Posterior cingulate gyrus (tissue), 11 donors: ENCODE measurements around the gene PLP1.
A peak's percentile ranks its signal among the peaks of the same experiment; 100 is the strongest.
"Not testable (repeated sequence)": the region's sequence is repeated elsewhere in the genome, so short reads cannot be mapped to it uniquely, and the experiment has no call there.

Experiments used
- DNase-seq, 10 donors: peaks; one replicate each; pipeline versions ENCODE4 v3.0.0 to v3.0.0-alpha.2; 2020 to 2021; ENCODE audit warnings: mixed read lengths in 3 of 10
- intact Hi-C: fragments of 100-400 bp; cut with DNase I; formaldehyde crosslinking; loops from one replicate; pipeline ENCODE4 v1.15.1; 2023

PLP1 gene, protein sequence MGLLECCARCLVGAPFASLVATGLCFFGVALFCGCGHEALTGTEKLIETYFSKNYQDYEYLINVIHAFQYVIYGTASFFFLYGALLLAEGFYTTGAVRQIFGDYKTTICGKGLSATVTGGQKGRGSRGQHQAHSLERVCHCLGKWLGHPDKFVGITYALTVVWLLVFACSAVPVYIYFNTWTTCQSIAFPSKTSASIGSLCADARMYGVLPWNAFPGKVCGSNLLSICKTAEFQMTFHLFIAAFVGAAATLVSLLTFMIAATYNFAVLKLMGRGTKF

DNA sequence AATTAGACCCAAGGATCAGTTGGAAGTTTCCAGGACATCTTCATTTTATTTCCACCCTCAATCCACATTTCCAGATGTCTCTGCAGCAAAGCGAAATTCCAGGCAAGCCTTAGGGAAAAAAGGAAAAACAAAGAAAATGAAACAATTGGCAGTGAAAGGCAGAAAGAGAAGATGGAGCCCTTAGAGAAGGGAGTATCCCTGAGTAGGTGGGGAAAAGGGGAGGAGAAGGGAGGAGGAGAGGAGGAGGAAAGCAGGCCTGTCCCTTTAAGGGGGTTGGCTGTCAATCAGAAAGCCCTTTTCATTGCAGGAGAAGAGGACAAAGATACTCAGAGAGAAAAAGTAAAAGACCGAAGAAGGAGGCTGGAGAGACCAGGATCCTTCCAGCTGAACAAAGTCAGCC lies at the start of gene PLP1:
Gene PLP1 (plus strand): TSS at position 295 of the 400 bp plus-strand sequence. CDS start 156 bp downstream, outside the sequence.
- intact Hi-C loops = no loop called here
- DNase-seq = no peak

DNA sequence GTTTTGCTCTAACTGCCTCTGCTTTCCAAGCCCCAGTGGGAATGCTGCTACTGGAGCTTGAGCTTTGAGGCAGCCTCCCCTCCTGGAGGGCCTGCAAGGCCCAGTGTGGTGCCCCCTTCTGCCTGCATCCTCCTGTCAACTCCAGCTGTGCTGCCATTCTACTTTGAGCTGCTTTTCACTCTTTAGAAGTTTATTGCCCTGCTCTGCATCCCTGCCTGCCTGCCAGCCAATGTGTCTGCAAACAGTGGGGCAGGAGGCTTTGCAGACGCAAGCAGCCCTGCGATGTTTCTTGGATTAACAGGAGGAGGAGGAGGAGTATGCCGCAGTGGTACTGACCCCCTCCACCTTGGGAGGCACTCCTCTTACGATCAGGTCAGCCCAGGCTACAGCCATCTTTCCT lies 49.5 kb upstream of the PLP1 start:
- no peak for DNase-seq
- intact Hi-C loops = no loop called here

DNA sequence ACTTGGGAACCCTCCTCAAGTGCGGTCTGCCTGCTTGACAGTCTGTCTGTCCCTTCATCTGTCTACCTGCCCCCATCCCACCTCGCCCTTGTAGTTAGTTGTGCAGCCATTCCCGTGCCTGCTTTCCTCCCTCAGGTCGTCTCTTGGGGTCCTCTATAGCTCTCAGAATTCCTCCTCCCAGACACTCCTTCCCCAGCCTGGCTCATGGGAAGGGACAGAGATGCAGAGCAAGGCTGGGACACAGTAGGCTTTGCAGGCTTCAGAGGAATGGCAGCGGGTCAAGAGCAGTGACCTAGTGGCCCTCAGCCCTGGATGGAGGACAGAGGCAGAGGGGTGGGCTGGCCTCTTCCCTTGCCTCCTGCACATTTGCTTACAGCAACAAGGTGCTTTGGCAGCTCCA lies 47.6 kb upstream of the PLP1 start:
- intact Hi-C loops = no loop called here
- DNase-seq = no peak

DNA sequence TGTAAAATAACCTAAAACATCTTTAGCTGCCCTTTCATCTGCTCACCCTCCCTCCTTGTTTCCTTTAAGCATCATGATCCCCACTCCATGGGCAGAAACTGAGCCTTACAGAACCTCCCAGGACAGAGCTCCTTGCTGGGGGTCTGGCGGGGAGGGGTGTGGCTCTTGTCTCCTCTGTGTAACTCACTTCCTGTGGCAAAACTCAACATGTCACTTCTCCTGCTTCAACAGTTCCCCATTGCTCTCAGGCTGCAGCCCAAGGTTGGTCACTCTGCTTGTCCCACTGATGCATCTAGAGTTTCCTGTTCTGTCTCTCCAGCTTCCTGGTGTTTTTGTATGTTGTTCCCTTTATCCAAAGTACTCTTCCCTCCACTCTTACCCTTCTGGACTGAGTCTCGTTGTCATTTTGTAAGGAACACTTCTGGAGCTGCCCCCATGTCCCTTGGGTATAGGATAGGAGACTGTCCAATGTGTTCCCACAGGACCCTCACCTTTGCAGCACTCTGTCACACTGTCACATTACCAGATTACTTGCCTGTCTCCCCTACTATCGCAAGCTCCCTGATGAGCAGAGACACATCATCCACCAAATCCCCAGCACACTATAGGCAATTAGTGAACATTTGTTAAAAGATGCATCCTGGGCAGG lies 46.4 kb upstream of the PLP1 start:
- intact Hi-C loops = no loop called here
- DNase-seq = no peak

DNA sequence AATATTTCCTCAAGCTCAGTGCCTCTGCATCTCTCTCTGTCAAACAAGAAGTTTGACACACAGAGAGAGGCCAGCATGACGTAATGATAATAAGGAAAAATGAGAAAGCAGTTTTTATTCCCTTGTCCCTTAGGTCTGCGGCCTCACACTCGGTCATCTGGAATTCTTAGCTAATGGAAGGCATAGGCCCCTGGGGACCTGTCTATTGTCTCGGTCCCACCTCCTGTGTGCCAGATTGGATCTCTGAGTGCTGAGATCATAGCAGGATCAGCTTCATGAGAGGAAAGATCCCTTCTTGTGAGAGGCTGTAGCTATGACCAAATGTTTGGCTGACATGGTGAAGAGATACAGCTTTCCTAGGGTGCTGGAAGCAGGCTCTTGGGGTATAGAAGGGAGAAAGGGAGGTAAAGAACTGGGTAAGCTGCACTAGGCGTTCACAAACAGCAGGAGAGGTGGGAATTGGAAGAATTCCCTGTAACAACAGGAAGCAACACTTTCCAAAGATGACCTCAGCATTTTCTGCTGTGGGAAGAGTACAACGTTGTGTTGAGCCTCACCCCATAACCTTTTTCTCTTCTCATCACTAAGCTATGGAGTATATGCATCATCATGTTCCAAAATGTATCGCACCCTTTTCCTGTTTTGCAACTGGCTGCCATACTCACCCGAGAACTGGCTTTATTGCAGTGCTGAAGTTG lies 45.7 kb upstream of the PLP1 start:
- intact Hi-C loops = no loop called here
- DNase-seq = no peak

DNA sequence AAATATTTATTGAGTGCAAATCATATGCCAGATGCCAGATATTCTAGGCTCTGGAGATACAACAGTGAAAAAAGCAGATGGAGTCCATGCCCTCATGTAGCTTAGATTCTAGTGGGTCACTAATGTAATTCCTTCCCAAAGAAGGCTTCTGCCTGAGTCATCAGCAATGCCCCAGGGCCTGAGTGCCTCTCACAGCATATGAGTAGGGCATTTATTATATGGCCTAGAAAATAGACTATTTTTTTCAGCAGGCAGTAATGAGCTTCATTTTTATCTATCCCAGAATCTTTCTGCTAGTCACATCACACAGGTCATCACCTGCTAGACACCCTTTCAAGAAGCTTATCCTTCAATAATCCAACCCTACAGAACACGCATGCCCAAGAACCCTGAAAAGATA lies 43.6 kb upstream of the PLP1 start:
- no peak for DNase-seq
- intact Hi-C loops = no loop called here

DNA sequence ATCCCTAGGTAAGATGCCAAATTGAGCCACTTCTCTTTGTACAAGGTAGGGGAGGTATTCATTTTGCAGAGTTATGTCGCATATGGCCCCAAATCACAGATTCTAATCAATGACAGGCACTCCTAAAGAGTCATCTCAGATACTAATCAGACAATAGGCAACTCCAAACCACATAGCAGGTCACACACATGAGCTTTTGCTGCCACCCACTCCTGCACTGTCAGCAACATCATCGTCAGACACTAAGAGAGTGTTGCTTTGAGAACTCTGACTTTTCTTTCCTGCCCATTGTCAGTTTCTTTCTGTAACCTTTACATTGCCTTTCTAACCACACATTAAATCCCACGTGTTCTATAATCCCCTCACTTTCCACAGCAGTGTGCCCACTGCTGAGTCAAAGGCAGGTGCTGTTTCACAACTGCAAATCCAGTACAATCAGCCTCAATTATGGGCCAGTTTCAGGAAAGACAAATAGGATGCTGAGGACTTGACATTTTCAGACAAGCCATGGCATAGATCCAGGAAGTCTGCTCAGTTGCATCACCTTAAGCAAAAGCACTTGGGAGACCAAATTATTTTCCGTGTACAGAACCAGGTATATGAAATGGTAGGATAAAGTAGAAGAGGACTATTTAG lies 42.4 kb upstream of the PLP1 start:
- intact Hi-C loops = no loop called here
- DNase-seq = no peak

DNA sequence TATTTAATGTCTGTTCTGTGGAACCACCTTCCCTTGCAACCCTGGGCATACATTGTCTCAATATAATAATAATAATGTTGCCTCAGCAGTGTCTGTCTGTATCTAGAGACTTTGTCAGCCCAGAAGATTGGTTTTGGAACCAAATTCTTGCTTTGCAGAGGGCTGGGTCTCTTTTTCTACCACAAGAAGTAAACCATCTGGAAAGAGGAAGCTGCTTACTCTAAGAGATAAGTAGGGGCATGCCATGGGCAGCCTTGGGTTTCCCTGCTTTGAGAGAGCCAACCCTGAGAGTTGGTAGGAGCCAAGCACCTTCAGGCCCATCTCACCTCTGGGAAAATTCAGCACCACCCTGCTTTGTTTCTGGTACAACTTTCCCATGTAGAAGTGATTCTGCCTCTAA lies 38.9 kb upstream of the PLP1 start:
- no peak for DNase-seq
- intact Hi-C loops = no loop called here

DNA sequence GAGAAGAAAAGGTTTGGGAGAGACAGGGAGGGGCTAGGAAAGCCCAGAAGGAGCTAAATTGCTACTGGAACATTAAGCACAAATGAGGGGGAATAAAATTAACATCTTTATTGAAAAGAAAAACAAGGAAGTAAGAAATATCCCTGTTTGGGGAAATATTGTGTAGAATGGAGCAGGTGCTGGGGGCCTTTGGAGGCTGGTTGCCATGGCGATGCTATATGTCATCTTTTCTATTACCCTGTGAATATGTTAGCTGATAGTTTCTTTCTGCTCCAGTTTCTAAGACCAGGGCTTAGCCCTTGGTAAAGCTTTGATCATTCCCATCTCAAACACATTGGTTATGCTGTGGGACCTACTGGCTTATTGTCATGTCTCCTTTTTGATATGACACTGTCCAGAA lies 37.2 kb upstream of the PLP1 start:
- DNase-seq = no peak
- intact Hi-C loops = no loop called here

DNA sequence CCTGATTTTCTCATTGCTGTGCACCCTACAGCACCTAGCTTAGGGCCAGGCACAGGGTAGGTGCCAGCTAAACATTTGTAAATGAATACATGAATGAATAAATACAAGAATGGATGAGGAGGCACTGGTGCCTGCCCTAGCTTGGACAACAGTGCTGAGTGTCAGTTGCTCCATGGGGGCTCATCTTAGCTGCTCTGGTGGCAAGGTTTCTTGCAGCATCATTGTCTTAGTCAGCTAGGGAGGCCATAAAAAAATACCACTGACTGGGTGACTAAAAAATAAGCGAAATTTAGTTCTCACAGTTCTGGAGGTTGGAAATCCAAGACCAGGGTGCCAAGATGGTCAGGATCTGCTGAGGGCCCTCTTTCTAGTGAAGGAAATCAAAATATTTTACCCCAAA lies 34.8 kb upstream of the PLP1 start:
- DNase-seq = no peak
- intact Hi-C loops = no loop called here

DNA sequence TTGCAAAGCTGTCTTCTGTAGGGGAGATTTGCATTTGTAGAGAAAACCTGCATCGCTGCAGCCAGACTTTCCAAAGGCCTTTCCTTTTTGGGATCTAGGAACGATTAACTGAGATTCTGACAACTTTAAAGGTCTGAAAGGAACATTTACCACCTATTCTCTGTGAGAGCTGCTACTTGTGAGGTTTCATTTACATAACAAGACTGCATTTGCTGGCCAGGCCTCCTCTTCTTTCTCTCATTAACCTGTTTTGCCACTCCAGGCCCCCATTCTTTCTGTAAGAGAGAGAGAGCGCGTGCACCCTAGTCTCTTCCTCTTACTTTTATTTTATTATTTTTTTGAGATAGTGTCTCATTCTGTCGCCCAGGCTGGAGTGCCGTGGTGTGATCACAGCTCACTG lies 34.3 kb upstream of the PLP1 start:
- intact Hi-C loops = no loop called here
- no peak for DNase-seq

DNA sequence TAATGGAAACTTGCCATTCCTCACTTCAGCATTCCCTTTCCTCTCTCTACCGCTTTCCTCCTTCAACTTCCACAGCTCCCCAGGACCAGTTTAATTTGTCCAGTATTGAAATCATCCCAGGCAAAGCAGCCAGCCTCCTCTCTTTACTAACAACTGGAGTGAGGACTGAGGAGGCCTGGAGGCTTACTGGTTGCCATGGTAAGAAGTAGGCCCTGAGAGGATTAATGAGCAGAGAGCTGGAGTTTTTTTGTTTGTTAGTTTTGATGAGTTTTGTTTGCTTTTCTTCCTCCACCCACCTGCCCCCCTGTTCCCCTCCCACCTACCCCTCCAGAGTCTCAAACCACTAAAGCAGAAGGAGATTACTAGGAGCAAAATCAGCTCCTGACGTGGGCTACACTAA lies 29.5 kb upstream of the PLP1 start:
- DNase-seq = no peak
- intact Hi-C loops = no loop called here

DNA sequence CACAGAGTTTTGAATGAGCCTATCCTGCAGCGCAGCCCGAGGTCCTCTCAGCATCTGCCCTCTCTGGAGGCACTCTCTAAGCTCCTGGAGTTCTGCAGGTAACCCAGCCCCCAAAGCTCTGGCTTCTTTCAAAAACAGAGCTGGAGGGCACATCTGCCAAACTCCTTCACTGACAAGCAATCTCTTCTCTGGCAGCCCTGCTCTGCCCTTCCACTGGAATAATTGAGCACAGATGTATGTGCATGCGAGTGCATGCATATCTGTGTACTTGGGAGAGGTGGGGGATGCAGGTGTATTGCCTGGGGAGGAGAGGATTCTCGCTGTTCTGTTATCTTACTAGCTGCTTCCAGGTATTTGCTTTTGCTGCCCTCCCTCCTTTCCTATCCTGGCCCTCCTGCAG lies 22.2 kb upstream of the PLP1 start:
- intact Hi-C loops = no loop called here
- DNase-seq = no peak

DNA sequence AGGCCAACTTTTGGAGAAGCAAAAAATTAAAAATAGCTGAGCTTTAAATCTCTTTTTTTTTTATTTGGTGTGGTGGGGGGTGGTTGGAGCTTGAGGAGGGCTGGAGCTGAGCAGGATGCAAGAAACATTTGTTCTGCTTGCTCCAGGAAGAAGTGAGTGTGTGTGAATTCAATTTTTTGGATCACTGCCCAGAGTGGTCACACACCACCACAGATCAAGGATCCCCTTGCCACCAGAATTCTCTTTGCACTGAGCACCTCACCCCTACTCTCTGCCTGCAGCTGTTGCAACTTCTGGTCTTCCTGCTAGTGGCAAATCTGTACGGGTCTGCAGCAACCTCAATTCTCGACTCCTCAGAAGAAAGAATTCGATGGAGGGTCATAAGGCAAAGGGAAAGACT lies 19.9 kb upstream of the PLP1 start:
- intact Hi-C loops = no loop called here
- no peak for DNase-seq

DNA sequence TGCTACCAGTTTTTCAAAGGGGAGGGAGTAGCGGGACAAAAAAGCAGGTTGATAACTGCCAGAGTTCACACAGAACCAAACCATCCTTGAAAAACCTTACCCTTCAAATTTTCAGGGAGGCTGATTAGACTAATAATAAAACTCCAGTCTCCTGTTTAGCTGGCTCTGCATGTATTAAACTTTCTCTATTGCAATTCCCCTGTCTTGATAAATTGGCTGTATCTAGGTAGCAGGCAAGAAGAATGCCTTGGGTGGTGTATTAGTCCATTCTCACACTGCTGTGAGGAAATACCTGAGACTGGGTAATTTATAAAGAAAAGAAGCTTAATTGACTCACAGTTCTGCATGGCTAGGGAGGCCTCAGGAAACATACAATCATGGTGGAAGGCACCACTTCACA lies 18.1 kb upstream of the PLP1 start:
- no peak for DNase-seq

DNA sequence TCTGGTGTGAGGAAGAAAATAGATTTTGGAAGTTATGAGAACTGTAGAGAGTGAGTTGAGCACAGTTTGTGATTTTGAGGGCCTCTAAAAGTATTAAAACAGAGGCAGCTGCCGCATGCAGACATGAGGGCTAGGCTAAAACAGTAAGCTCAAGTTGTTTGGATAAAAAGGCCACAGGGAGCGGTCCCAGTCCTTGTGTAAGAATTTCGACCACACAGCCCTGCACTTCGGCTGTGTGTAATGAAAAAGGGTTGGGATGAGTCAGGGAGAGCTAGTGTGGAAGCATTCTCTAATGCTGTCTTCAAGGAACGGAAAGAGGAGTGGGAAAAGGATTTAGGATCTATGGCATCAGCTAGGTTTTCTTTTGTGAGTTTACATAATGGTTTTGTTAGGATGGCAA lies 13.1 kb upstream of the PLP1 start:
- DNase-seq, intact Hi-C loops: not testable (repeated sequence)

More for the DNA sequence above, 18.1 kb upstream of the PLP1 start:
- intact Hi-C loops = no loop called here

DNA sequence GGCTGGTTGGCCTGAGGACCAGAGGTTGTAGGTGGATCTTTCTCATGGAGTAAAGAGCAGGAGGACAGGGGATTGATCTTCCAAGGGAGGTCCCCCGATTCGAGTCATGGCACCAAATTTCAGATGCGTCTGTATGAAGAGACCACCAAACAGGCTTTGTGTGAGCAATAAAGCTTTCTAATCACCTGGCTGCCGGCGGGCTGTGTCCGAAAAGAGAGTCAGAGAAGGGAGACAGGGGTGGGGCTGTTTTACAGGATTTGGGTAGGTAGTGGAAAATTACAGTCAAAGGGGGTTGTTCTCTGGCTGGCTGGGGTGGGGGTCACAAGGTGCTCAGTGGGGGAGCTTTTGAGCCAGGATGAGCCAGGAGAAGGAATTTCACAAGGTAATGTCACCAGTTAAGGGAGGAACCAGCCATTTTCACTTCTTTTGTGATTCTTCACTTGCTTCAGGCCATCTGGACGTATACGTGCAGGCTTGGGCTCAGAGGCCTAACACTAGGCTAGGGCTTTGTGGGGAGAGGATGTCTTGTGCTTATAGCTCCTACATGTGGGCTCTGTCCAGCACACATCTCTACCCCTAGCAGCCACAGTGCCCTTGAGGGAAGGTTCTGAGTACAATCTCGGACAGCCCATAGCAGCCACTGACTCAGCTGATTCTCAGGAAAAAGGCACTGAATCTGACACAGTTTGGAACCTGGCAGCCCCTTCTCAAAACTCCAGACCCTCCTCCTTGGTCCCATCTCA lies 9.7 kb upstream of the PLP1 start:
- intact Hi-C loops, DNase-seq: not testable (repeated sequence)

DNA sequence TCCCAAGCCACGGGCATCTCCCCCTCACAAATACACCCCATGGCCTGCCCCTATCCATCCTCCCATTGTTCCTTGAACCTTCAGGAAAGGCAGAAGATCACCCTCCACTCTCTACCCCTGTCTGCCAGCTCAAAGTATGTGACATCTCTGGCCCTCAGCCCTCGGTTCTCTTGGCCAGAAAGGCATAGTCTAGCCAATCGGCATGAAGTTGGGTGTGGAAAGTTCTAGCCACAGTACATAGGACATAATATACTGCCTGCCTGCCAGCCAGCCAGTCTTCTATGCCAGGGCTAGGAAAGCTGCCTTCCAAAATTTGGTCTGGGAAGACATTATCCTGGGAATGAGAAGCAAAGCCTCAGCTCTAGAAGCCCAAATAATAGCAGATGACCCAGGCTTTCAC lies 3.2 kb upstream of the PLP1 start:
- intact Hi-C loops = loop anchor here (5.0 kb wide), 1 partner anchor 66 kb away; no protein-coding TSS in a partner anchor
- peak in 5 of 10 donors; percentile 9 to 87 (median 51) for DNase-seq

DNA sequence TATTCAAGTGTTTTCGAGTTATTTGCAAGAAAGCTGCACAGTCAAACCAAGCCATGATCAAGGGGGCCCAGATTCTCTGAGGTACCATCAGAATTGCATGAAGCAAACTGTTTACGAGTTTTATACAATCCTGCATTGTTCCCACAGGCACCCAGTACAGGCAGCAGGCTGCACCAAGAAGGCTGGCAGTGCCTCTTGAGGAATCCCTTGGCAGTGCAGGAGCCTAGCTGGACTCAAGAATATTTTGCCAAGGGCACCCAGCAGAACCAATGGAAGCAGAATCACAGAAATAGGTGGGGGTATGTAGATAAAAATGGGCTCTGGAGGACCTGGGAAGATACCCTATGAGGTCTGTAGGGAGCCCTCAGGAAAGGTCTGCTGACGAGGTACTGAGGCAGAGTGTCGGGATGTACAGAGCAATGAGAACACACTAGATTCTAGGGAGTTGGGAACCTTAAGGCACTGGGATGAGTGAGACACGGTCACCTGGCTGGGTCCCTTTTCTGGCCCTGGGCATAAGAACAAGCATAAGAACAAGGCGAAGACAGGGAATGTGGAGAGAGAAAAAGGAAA lies 2.5 kb upstream of the PLP1 start:
- peak in 3 of 10 donors; percentile 26 to 87 (median 39) for DNase-seq
- intact Hi-C loops = loop anchor here (2.0 to 5.0 kb wide), 2 partner anchors 67 to 85 kb away; no protein-coding TSS in a partner anchor

DNA sequence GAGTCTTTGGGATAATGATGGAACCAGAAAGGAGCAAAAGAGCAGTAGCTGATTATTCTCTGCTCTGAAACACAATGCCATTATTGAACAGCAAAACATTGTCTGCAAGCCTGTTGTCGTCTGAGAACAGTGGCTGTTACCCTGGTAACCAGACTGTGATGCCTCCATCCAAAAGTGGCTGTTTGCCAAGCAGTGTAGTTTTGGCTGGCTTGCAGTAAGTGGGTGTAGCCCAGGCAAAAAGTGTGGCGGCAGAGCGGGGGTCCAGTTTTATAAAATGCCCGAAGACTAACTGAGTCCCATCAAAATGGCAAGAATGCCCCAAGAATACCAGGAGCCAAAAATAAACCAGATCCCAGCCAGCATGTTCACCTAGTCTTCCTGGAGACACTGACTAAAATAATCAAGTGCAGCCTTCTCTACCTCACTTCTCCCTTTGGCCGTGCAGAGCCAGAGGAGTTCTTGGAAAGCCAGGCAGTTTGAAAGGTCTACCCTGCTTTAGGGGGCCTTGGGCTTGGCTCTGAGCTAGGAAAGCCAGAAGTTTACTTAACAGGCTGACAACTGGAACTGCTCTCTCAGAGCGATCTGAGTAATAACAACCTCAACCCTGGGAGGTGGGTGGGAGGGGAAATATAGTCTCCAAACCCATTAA lies 2.6 kb downstream of the PLP1 start:
- intact Hi-C loops = no loop called here
- DNase-seq = peak in 7 of 10 donors; percentile 24 to 89 (median 54)
